WTC11 (cell line): Measurements from ENCODE around the gene SCUBE3. TPM values are rescaled to one million over a fixed set of nuclear protein-coding genes. Genes with fewer than 3 reads are reported as not detected.

Experiments
- ATAC-seq: fragments of 200-7000 bp; cut with Tn5 transposase; 2 replicates; pipeline ENCODE4 v1.10.0; 2021; ENCODE audit warnings: mild to moderate bottlenecking, moderate library complexity
- CTCF ChIA-PET: fragments of 300-600 bp; sonication (Branson Sonifier 250); formaldehyde crosslinking; loops from one replicate; lab custom pipeline; 2021; ENCODE audit warnings: antibody characterized with exemption; lab: Charles Lee
- POLR2A ChIA-PET: fragments of 350-600 bp; sonication (Branson Sonifier 250); formaldehyde crosslinking; loops from one replicate; lab custom pipeline; 2021; ENCODE audit warnings: antibody characterized with exemption; lab: Charles Lee
- DNase-seq: peaks from one replicate; pipeline ENCODE4 v3.0.0; 2021; ENCODE audit warnings: low spot score
- H3K27ac Mint-ChIP-seq: 2 replicates; pipeline ENCODE4 v1.8.0; 2021; ENCODE audit warnings: mixed read lengths
- H3K27me3 Mint-ChIP-seq: 2 replicates; pipeline ENCODE4 v1.8.0; 2021; ENCODE audit warnings: low read depth, mild to moderate bottlenecking, moderate library complexity, mixed read lengths
- H3K36me3 Mint-ChIP-seq: 2 replicates; pipeline ENCODE4 v1.8.0; 2021; ENCODE audit warnings: mixed read lengths
- H3K4me1 Mint-ChIP-seq: 2 replicates; pipeline ENCODE4 v1.8.0; 2022; ENCODE audit warnings: mixed read lengths
- H3K4me3 Mint-ChIP-seq: 2 replicates; pipeline ENCODE4 v1.8.0; 2021; ENCODE audit warnings: mild to moderate bottlenecking, moderate library complexity, mixed read lengths
- H3K9me3 Mint-ChIP-seq: 2 replicates; pipeline ENCODE4 v1.8.0; 2021; ENCODE audit warnings: mixed read lengths
- EMX1 ChIP-seq: fragments of 250-450 bp; sonication (Bioruptor Pico); IDR thresholded peaks from 2 replicates; pipeline ENCODE4 v1.8.0; 2021; ENCODE audit warnings: mild to moderate bottlenecking
- ESRRA ChIP-seq: sonication (generic); formaldehyde crosslinking; IDR thresholded peaks from 2 replicates; pipeline ENCODE4 v1.8.1; 2022; ENCODE audit warnings: mild to moderate bottlenecking, missing genetic modification reagents, borderline replicate concordance
- ETV6 ChIP-seq: sonication (generic); formaldehyde crosslinking; IDR thresholded peaks from 2 replicates; pipeline ENCODE4 v1.8.1; 2022; ENCODE audit warnings: mild to moderate bottlenecking, missing genetic modification reagents
- JAZF1 ChIP-seq: fragments of 250-450 bp; sonication (Bioruptor Pico); IDR thresholded peaks from 2 replicates; pipeline ENCODE4 v1.9.0; 2021; ENCODE audit warnings: moderate library complexity, mild to moderate bottlenecking, inconsistent platforms
- NFATC4 ChIP-seq: fragments of 250-450 bp; sonication (Bioruptor Pico); IDR thresholded peaks from 2 replicates; pipeline ENCODE4 v1.9.0; 2021; ENCODE audit warnings: mild to moderate bottlenecking
- NR1H2 ChIP-seq: sonication (generic); formaldehyde crosslinking; IDR thresholded peaks from 2 replicates; pipeline ENCODE4 v1.9.0; 2021; ENCODE audit warnings: mild to moderate bottlenecking, moderate library complexity, missing genetic modification reagents
- RORB ChIP-seq: fragments of 250-450 bp; sonication (Bioruptor Pico); IDR thresholded peaks from 2 replicates; pipeline ENCODE4 v1.9.0; 2021; ENCODE audit warnings: mild to moderate bottlenecking
- SOX15 ChIP-seq: fragments of 250-450 bp; sonication (Bioruptor Pico); IDR thresholded peaks from 2 replicates; pipeline ENCODE4 v1.9.0; 2021; ENCODE audit warnings: mild to moderate bottlenecking
- TEAD1 ChIP-seq: sonication (generic); formaldehyde crosslinking; IDR thresholded peaks from 2 replicates; pipeline ENCODE4 v1.8.0; 2022; ENCODE audit warnings: mild to moderate bottlenecking, missing genetic modification reagents
- ZNF121 ChIP-seq: sonication (generic); formaldehyde crosslinking; IDR thresholded peaks from 2 replicates; pipeline ENCODE4 v1.8.0; 2023; ENCODE audit warnings: missing genetic modification reagents
- ZNF138 ChIP-seq: sonication (generic); formaldehyde crosslinking; conservative IDR thresholded peaks from 2 replicates; pipeline ENCODE4 v1.8.1; 2022; ENCODE audit warnings: mild to moderate bottlenecking, moderate library complexity, missing genetic modification reagents
- total RNA-seq: library from RNA; stranded (reverse); gene quantifications from 3 replicates; pipeline ENCODE4 v1.2.3, GENCODE V29; 2021
- TF ChIP-seq, protein P1 (sequence below): sonication (generic); formaldehyde crosslinking; IDR thresholded peaks from 2 replicates; pipeline ENCODE4 v1.8.1; 2023; ENCODE audit warnings: mild to moderate bottlenecking, missing genetic modification reagents, borderline replicate concordance
- TF ChIP-seq, protein P2 (sequence below): sonication (generic); formaldehyde crosslinking; IDR thresholded peaks from 2 replicates; pipeline ENCODE4 v1.8.1; 2022; ENCODE audit warnings: mild to moderate bottlenecking, moderate library complexity, missing genetic modification reagents
- TF ChIP-seq, protein P3 (sequence below): sonication (generic); formaldehyde crosslinking; IDR thresholded peaks from 2 replicates; pipeline ENCODE4 v1.8.0; 2023; ENCODE audit warnings: missing genetic modification reagents, mild to moderate bottlenecking, borderline replicate concordance
- TF ChIP-seq, protein P4 (sequence below): sonication (generic); formaldehyde crosslinking; IDR thresholded peaks from 2 replicates; pipeline ENCODE4 v1.8.1; 2022; ENCODE audit warnings: mild to moderate bottlenecking, missing genetic modification reagents, moderate library complexity, borderline replicate concordance
- TF ChIP-seq, protein P5 (sequence below): sonication (generic); formaldehyde crosslinking; IDR thresholded peaks from 2 replicates; pipeline ENCODE4 v1.8.0; 2023; ENCODE audit warnings: missing genetic modification reagents
- TF ChIP-seq, protein P6 (sequence below): sonication (generic); formaldehyde crosslinking; IDR thresholded peaks from 2 replicates; pipeline ENCODE4 v1.8.0; 2022; ENCODE audit warnings: mild to moderate bottlenecking, missing genetic modification reagents

Gene SCUBE3
- total RNA-seq, 1 experiment from 2014 or later: 2.1 TPM

DNA sequence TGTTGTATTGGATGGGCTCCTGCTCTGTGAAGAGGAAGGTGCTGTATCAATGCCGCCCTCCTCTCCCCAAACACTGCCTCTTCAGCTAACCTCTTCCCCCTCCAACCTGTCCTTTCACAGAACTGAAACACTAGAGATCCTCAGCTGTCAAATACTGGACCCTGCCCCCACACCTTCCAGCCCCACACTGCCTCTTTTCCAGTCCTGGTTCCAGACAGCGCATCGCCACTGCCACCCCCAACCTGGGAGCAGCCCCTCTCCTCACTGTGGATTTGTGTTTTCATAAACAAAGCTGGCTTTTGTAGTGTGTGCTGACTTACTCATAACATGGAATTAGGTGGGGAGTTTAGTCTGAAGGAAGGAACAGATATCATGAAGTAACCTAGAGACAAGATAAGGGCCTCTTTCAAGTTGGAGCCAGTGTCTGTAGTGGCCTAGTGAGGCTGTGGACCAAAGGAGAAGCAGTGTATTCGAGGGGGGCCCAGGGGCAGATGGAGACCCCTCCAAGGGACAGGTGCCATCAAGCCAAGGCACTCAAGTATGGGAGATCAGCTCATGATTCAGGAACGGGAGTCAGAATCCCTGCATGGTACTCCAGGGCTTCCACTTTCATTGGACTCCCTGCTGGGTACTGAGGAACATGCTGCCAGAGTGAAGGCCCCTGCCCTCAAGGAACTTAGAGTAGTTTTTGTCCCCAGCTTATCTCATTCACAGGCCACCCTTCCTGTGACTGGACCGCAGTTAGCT, 2.1 kb downstream of the SCUBE3 start:
- CTCF ChIA-PET: interaction anchor here (0.5 to 5.1 kb wide), 6 partner anchors 11 to 769 kb away, joined by 3 to 54 read pairs (median 4); no protein-coding TSS in a partner anchor
- peaks cover 81% of the 10 kb centered on the region for H3K27me3 Mint-ChIP-seq

More for the DNA sequence above, 2.1 kb downstream of the SCUBE3 start:
- no peak for DNase-seq
- no peaks in the 10 kb centered on the region for H3K36me3 Mint-ChIP-seq
- TF ChIP-seq, protein P1, sequence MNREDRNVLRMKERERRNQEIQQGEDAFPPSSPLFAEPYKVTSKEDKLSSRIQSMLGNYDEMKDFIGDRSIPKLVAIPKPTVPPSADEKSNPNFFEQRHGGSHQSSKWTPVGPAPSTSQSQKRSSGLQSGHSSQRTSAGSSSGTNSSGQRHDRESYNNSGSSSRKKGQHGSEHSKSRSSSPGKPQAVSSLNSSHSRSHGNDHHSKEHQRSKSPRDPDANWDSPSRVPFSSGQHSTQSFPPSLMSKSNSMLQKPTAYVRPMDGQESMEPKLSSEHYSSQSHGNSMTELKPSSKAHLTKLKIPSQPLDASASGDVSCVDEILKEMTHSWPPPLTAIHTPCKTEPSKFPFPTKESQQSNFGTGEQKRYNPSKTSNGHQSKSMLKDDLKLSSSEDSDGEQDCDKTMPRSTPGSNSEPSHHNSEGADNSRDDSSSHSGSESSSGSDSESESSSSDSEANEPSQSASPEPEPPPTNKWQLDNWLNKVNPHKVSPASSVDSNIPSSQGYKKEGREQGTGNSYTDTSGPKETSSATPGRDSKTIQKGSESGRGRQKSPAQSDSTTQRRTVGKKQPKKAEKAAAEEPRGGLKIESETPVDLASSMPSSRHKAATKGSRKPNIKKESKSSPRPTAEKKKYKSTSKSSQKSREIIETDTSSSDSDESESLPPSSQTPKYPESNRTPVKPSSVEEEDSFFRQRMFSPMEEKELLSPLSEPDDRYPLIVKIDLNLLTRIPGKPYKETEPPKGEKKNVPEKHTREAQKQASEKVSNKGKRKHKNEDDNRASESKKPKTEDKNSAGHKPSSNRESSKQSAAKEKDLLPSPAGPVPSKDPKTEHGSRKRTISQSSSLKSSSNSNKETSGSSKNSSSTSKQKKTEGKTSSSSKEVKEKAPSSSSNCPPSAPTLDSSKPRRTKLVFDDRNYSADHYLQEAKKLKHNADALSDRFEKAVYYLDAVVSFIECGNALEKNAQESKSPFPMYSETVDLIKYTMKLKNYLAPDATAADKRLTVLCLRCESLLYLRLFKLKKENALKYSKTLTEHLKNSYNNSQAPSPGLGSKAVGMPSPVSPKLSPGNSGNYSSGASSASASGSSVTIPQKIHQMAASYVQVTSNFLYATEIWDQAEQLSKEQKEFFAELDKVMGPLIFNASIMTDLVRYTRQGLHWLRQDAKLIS: no peak
- TF ChIP-seq ETV6 (CRISPR knock-in tag): no peak
- TF ChIP-seq, protein P2, sequence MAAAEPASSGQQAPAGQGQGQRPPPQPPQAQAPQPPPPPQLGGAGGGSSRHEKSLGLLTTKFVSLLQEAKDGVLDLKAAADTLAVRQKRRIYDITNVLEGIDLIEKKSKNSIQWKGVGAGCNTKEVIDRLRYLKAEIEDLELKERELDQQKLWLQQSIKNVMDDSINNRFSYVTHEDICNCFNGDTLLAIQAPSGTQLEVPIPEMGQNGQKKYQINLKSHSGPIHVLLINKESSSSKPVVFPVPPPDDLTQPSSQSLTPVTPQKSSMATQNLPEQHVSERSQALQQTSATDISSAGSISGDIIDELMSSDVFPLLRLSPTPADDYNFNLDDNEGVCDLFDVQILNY: no peak
- TF ChIP-seq, protein P3, sequence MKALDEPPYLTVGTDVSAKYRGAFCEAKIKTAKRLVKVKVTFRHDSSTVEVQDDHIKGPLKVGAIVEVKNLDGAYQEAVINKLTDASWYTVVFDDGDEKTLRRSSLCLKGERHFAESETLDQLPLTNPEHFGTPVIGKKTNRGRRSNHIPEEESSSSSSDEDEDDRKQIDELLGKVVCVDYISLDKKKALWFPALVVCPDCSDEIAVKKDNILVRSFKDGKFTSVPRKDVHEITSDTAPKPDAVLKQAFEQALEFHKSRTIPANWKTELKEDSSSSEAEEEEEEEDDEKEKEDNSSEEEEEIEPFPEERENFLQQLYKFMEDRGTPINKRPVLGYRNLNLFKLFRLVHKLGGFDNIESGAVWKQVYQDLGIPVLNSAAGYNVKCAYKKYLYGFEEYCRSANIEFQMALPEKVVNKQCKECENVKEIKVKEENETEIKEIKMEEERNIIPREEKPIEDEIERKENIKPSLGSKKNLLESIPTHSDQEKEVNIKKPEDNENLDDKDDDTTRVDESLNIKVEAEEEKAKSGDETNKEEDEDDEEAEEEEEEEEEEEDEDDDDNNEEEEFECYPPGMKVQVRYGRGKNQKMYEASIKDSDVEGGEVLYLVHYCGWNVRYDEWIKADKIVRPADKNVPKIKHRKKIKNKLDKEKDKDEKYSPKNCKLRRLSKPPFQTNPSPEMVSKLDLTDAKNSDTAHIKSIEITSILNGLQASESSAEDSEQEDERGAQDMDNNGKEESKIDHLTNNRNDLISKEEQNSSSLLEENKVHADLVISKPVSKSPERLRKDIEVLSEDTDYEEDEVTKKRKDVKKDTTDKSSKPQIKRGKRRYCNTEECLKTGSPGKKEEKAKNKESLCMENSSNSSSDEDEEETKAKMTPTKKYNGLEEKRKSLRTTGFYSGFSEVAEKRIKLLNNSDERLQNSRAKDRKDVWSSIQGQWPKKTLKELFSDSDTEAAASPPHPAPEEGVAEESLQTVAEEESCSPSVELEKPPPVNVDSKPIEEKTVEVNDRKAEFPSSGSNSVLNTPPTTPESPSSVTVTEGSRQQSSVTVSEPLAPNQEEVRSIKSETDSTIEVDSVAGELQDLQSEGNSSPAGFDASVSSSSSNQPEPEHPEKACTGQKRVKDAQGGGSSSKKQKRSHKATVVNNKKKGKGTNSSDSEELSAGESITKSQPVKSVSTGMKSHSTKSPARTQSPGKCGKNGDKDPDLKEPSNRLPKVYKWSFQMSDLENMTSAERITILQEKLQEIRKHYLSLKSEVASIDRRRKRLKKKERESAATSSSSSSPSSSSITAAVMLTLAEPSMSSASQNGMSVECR (CRISPR knock-in tag): no peak
- no peak for TF ChIP-seq SOX15 (CRISPR knock-in tag)
- TF ChIP-seq ZNF138: no peak
- TF ChIP-seq TEAD1 (CRISPR knock-in tag): no peak
- TF ChIP-seq, protein P4, sequence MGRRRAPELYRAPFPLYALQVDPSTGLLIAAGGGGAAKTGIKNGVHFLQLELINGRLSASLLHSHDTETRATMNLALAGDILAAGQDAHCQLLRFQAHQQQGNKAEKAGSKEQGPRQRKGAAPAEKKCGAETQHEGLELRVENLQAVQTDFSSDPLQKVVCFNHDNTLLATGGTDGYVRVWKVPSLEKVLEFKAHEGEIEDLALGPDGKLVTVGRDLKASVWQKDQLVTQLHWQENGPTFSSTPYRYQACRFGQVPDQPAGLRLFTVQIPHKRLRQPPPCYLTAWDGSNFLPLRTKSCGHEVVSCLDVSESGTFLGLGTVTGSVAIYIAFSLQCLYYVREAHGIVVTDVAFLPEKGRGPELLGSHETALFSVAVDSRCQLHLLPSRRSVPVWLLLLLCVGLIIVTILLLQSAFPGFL (CRISPR knock-in tag): no peak
- no peak for TF ChIP-seq EMX1 (CRISPR knock-in tag)
- TF ChIP-seq NR1H2 (CRISPR knock-in tag): no peak
- TF ChIP-seq, protein P5, sequence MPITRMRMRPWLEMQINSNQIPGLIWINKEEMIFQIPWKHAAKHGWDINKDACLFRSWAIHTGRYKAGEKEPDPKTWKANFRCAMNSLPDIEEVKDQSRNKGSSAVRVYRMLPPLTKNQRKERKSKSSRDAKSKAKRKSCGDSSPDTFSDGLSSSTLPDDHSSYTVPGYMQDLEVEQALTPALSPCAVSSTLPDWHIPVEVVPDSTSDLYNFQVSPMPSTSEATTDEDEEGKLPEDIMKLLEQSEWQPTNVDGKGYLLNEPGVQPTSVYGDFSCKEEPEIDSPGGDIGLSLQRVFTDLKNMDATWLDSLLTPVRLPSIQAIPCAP: no peak
- TF ChIP-seq, protein P6, sequence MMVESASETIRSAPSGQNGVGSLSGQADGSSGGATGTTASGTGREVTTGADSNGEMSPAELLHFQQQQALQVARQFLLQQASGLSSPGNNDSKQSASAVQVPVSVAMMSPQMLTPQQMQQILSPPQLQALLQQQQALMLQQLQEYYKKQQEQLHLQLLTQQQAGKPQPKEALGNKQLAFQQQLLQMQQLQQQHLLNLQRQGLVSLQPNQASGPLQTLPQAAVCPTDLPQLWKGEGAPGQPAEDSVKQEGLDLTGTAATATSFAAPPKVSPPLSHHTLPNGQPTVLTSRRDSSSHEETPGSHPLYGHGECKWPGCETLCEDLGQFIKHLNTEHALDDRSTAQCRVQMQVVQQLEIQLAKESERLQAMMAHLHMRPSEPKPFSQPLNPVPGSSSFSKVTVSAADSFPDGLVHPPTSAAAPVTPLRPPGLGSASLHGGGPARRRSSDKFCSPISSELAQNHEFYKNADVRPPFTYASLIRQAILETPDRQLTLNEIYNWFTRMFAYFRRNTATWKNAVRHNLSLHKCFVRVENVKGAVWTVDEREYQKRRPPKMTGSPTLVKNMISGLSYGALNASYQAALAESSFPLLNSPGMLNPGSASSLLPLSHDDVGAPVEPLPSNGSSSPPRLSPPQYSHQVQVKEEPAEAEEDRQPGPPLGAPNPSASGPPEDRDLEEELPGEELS: no peak
- TF ChIP-seq ESRRA (CRISPR knock-in tag): no peak
- TF ChIP-seq RORB (CRISPR knock-in tag): no peak
- TF ChIP-seq NFATC4 (CRISPR knock-in tag): no peak
- no peak for TF ChIP-seq JAZF1 (CRISPR knock-in tag)
- no peak for TF ChIP-seq ZNF121 (CRISPR knock-in tag)
- POLR2A ChIA-PET: interaction anchor here (0.8 kb wide), 1 partner anchor 43 kb away, joined by 4 read pairs; no protein-coding TSS in a partner anchor
- no peak overlapping the region for H3K27ac Mint-ChIP-seq
- H3K4me3 Mint-ChIP-seq: peak overlapping the region; percentile 71
- ATAC-seq: no peak
- H3K4me1 Mint-ChIP-seq: peaks cover 46% of the 10 kb centered on the region
- H3K9me3 Mint-ChIP-seq: no peaks in the 10 kb centered on the region
